AG09319 (cell line): Measurements from ENCODE around the gene CDKL1.

Experiments used
- DNase-seq: peaks from one replicate; pipeline ENCODE4 v3.0.0-alpha.2; 2010; ENCODE audit warnings: low read depth; ENCODE audit errors: extremely low read depth
- CTCF ChIP-seq: IDR thresholded peaks from 2 replicates; pipeline ENCODE4 v1.5.1; 2011; ENCODE audit warnings: low read depth, mild to moderate bottlenecking, inconsistent platforms, low read length, moderate library complexity

The CDKL1 gene

GRCh38 chr14:50396631-50397389 lies at the start of gene CDKL1:
CDKL1 (minus strand) TSS chr14:50396881; CDS start chr14:50395868, 1,013 bp downstream.
- TF ChIP-seq CTCF: no peak
- peak; percentile 20 for DNase-seq

DNA sequence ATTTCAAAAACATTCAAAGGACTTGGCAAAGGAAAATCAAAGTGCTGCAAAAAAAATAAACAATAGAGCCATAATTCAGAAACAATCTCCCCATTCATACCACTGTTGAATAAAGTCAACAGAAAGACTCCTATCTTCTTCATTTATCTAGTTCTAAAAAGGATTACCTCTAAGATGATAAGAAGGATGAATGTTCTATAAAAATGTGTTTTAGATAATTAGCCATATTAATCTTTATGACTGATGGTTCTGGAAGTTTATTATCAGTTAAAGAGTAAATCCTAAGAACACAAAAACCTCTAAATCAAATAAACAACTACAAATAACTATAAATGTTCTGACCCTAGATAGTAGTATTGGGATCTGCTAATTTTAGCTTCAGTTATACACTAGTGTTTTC lies 37.8 kb upstream of the CDKL1 start:
- no peak for DNase-seq
- no peak for TF ChIP-seq CTCF

GRCh38 chr14:50432131-50432530 lies 35.5 kb upstream of the CDKL1 start:
- DNase-seq: no peak
- no peak for TF ChIP-seq CTCF

DNA sequence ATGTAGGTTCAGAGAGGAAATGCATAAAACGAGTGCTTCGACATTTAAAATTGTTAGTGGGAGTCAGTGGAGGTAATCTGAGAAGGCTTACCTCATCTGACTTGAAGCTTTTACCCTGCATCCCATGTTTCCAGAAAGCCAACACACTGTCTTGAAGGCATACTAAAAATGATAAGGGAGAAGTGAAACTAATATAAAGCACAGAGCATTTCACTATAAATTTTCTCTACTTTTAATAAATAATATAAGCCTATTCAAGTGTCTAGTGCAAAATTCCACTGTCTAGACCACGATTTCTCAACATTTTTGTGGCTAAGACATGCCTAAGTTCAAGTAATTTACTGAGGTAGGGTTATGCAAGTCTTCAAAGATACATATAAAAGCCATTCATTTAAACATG lies 29.1 kb upstream of the CDKL1 start:
- TF ChIP-seq CTCF: no peak
- DNase-seq: no peak

DNA sequence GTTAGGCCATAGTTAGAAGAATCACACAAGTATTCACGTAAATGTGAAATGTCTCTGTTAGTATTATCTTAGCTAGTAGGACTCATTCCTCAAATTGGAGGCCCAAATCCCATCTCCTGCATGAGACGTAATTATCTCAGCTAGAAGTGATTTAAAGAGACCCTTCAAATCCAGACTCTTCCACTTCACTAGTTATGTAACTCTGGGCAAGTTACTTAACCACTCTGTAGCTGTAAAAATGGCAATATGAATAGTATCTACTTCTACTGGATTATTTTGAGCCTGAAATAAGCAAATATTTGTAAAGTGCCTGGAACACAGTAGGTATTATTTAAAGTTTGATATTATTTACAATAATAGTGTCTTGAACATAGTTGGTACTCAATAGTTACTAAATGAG lies 28.4 kb upstream of the CDKL1 start:
- TF ChIP-seq CTCF: no peak

DNA sequence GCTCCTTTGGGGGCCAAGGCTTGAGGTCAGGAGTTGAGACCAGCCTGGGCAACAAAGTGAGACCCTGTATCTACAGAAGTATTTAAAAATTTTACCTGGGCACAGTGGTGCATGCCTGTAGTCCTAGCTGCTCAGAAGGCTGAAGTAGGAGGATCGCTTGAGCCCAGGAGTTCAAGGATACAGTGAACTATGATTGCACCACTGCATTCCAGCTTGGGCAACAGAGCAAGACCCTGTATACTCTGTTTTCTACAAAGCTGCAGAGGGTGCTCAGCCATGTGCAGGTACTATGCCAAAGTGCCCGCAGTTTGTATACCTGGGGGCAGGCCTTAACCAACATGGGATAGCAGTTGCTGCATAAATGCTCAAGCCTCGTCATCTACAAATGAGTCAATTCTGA lies 26.8 kb upstream of the CDKL1 start:
- no peak for TF ChIP-seq CTCF
- DNase-seq: no peak

More for the DNA sequence above, 28.4 kb upstream of the CDKL1 start:
- no peak for DNase-seq

- TF ChIP-seq CTCF: no peak
- no peak for DNase-seq
These were observed 24.8 kb upstream of the CDKL1 start for GRCh38 chr14:50421499-50421898.
